EL (cell line): ENCODE data around the gene CACNB3.
A peak's percentile ranks its signal among the peaks of the same experiment; 100 is the strongest.

Source experiments
- DNase-seq: peaks from one replicate; pipeline ENCODE4 v3.0.0-alpha.2; 2016

Gene CACNB3

DNA sequence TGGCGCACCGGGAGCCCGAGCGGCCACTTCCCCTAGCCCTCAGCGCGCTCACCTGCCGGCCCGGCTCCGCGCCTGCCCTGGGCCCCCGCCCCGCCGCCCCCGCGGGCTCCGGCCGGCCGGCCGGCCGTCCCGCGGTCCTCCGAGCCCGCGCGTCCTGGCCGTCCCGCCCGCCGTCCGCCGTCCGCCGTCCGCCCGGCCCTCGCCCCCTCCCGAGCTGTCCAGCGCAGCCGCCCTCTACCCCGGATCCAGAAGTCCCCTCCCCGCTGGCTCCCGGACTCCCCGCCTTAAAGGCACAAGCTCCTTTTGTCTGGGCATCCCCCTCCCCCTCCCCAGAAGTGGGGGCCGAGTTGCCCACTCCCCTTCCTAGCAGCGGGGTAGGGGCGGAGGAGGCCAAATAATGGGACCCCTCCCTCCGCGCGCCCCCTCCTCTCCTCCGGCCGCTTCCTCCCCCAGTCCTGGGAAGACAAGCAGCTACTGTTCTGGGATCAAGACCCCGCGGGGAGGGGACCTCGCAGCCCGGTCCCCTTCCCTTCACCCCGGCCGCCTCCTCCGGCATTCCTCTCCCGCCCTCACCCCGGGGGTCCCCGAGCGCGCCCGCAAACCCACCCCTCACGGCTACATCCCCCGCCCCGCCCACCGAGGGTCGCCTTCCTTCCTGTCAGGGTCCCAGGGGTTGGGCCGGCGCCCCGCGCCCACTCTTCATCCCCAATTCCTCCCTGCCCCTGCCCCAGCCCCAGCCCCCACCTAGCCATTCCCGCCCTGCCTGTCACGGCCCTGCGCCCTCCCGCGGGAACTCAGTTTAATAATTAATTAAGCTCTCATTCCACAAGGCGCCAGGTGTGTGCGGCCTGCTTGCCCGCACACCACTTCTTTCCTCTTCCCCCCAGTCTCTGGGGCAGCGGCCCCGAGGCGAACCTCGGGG lies 29.2 kb upstream of the CACNB3 start, which contains the start of gene ADCY6:
TSS of gene ADCY6 (minus strand) at position 236 of the 922 bp plus-strand sequence. CDS start 5,655 bp downstream, outside the sequence.
- DNase-seq, result peak; percentile 63

DNA sequence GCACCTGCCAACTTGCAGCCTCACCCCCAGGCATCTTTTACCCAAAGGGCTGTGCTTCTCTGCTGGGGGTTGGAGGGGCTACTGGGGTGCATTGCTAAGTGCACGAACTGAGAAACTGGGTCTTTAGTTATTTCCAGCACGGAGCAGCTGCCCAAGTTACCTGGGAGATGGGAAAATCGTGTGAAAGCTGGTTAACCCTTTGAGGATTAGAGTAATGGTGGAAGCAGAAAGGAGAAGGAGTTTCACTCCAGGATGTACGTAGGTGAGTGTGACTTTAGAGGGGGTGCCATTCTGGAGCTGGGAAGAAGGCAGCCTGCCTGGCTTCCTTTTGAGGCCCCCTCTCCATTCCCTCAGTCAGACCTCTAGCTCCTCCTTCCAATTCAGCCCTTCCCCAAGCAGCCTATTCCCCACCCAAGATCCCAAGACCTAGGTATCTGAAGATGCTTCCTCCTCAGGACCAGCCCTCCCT lies 28.4 kb upstream of the CACNB3 start:
- DNase-seq, result no peak

DNA sequence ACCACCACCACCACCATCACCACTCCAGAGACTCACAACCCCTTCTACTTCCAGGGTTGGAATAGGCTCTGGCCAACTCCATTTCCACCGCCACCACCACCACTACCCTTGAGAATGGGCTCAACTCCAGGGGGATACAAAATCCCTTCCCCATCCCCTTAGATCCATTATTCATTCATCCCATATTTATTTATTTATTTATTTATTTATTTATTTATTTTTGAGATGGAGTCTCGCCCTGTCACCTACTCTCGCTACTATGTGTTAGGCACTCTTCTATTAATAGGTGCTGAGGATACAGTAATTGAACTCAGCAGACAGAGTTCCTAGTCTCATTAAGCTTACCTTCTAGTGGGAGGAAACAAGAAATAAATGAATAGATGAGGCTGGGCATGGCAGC lies 24.6 kb upstream of the CACNB3 start:
- DNase-seq, result no peak

DNA sequence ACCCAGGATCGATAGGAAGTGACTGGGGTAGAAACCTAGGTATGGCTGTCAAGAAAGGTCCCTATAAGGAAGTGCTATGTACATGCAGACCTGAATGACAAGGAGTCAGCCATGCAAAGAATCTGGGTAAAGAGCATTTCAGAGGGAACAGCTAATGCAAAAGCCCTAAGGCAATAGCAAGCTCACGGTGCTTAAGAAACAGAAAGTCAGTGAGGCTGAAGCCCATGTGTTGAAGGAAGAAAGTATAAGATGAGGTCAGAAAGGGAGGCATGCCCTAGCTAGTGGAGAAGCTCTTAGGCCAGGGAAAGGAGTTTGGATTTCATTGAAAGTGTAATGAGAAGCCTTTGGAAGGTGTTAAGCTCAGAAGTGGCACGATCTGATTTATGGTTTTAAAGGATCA lies 23.4 kb upstream of the CACNB3 start:
- peak; percentile 87 for DNase-seq

DNA sequence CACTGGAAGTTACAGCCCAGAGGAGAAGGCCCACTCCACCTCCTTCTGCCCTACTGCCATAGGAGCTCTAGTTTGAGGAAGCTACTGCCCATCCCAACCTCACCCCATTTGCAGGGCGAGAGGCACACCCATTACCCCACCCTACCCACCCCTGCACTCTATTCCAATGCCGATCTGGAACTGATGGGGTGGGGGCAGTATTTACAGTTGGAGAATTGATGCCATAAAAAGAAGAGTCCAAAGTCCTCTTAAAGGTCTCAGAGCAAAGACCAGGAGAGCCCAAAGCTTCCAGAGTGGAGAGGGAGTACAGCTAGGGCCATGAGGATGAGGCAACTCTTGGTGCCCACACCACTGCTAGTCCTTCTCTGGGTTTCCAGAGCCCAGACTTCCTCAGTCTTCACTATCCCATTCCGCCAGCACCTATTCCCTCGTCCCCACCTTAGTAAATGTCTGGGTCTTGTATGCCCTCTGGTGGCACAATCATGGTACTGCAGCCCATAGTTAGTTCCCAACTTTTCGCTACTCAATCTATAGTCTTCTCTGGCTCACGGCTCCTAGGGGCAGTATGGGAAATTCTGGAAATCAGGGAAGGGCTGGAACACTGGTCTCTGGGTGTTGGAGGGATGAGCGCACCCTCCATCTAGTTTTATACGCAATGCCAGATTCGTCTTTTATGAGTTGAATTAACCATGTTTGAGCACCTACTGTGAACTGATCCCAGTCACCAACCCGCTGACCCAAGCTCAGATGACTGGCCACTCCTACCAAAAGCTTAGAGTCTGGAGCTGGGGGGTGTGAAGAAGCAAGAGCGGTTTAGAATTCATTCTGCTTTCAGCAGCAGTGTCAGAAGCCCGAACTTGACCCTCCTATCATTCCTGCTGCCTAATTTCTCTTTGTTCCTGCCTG lies 22.5 kb upstream of the CACNB3 start:
- DNase-seq, result peak; percentile 82

DNA sequence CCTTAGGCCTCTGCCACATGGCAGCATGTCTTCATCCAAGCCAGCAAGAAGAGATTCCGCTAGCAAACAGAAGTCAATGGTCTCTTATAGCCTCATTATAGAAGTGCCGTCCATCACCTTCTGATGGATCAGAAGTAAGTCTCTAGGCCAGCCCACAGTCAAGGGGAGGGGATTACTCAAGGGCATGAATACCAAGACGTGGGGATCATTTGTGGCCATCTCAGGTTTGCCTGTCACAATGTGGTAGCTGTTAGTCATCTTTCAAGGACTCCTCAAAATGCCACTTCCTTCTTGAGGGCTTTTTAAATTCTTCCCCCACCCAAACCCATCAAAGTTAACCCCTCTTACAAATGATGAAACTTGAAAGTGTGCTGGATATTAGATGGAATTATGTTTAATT lies 21.3 kb upstream of the CACNB3 start:
- no peak for DNase-seq

DNA sequence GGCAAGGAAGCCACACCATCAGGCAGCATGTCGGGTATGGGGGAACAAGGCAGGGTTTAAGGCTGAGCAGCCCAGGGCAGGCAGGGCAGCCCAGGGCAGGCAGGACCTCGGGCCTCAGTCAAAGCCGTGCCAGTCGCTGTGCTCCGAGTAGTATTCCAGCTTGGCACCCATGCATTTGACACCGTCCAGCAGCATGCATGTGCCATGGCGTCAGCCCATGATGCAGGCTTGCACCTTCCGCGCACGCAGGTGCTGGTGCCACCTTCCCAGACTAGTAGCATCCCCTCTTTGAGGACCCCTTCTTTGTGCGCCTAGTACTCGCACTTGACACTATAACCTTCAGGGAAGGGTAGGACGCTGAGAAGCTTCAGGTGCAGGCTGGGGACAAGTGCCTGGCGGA lies 17.8 kb upstream of the CACNB3 start:
- DNase-seq, result no peak

DNA sequence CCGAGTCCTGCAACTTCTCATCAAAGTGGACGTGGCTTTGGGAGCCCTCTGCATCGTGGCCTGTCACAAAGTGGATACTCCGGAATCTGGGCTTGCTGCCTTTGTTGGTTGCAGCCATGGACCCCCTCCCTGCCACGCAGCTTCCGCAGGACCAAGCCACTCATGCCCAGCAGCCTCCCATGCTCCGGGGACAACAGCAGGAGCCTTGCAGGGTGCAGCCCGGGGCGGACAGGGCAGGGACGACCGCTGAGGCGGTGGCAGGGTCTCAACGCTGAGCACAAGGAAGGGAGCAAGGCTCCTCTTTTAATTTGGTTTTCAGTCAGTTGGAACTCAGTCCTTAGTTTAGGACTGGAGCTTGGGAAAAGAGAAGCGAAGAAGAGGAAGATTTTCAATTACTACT lies 17.3 kb upstream of the CACNB3 start:
- no peak for DNase-seq

DNA sequence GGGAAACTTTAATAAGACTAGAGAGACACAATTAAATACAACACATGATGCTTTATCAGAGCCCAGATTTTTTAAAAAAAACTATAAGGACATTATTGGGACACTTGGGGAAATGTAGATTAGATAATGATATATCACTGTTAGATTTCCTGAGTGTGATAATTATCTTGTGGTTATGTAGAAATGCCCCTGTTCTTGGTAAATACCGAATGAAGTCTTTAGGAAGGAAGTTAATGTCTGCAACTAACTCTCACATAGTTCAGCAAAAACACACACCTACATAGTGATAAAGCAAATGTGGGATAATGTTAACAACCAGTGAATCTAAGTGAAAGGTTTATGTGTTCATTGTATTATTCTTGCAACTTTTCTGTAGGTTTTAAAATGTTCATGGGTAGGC lies 14.6 kb upstream of the CACNB3 start:
- DNase-seq, result no peak

DNA sequence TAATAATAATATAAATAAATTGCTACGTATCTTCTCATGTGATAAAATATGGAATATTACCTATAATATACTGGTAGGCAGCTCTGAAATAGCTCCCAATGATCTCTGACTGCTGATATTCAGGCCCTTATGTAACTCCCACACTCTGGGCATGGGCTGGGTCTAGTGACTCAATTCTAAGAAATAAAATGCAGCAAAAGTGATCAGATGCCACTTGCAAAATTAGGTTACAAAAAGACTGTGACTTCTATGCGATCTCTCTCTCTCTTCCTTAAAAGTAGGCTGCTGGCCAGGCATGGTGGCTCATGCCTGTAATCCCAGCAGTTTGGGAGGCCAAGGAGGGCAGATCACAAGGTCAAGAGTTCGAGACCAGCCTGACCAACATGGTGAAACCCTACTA lies 10.3 kb upstream of the CACNB3 start:
- DNase-seq, result no peak

DNA sequence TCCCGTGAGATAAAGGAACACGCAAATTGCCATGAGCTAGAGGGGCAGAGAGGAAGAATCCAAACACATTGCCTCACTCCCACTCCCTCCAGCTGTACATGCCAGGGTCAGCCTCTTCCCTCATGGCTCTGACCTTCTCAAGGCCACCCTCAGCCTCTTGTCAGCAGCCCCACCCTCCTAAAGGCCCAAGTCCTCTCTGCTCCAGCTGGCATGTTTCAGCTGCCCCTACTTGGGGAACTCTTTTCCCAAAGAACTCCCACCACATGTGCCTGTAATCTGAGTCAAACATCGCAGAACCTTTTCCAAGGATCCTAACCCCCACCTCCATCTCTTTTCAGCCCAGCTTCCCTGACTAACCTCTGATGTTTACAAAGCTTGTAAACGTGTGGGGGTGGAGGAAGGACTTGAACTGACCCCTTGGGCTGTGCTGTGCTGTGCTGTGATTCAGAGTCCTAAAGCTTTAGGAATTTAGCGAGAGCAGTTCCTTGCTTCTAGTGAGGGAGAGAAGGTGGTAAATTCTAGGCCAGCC lies 7.3 kb upstream of the CACNB3 start:
- DNase-seq, result peak; percentile 93

DNA sequence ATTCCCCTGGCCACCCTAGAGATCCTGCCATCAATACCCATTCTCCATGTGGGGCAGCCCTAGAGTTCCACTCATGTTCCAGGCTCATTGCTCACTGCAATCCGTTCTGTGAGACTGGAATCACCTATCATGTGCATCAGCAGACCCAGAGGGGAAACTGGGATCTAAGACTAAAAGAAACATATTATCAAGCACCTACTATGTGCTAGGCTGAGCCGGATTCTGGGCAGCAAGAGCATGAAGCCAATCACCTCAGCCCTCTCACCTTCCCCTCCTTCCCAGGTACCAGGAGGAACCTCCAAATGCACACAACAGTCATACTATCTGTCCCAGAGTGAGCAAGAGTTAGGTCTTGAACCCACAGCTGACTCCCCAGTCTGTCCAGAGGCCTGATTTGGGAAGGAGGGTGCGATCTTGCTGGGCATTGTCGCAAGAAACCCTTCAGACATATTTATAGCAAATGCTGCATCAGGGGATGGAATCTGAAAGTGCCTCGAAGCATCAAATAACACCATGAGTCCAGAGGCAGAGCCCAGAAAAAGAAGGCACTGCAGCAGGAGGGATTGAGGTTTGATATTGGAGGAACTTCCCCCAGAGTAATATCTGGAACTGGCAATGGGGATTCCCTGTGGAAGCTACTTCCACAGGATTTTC lies 6.7 kb upstream of the CACNB3 start:
- DNase-seq, result no peak

DNA sequence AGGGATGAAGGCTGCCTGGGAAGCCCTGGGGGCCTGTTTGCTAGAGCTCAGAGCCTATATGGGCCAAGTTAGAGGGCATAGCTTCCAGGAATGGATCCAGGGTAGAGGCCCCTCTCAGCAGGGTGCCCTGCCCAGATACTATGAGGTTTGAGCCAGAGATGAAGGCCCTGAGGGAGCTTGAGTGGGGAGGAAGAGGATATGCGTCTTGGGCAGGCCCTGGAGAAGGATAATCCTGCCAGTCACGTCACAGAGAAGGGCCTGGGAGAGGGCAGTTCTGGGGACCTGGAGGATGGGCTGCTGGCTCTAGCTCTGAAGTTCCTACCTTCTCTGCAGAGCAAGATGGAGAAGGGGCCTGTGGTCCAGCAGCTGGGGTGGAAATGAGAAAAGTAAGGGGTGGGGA lies 5.9 kb upstream of the CACNB3 start:
- peak; percentile 40 for DNase-seq

DNA sequence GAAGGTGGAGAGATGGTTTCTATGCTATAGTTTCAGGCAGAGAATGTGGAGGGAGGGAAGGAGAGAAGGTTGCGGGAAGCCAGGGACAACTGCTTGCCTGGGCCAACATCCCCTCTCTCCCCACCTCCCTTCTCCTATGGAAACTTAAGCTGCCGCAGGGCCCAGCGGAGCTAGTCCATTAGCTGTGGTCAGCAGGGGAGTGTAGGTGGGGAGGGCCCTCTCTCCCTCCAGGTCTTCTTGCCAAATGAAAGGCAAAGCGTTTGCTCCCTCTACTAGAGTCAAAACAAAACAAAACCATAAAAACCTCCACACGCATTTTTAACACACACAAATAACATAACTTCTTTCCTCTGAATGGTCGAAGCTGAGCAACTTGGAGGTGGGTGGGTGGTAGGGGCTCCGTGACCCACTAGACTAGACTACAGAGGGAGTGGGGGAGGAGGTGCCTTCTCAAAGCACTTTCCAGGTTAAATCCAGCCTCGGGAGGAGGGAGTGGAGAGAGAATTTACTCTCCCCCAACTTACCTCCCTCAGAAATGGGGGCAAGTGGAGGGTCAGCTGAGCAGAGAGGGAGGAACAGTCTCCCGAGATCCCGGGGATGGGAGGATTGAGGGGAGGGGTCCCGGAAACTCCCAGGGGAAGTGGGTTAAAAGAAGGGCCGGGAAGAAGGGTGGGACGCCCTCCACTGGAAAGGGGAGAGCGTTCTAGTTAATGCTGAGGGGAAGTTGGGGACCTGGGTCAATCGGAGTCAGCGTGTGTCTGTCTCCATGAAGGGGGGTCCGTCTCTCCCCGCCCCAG lies 4.6 kb upstream of the CACNB3 start:
- no peak for DNase-seq

DNA sequence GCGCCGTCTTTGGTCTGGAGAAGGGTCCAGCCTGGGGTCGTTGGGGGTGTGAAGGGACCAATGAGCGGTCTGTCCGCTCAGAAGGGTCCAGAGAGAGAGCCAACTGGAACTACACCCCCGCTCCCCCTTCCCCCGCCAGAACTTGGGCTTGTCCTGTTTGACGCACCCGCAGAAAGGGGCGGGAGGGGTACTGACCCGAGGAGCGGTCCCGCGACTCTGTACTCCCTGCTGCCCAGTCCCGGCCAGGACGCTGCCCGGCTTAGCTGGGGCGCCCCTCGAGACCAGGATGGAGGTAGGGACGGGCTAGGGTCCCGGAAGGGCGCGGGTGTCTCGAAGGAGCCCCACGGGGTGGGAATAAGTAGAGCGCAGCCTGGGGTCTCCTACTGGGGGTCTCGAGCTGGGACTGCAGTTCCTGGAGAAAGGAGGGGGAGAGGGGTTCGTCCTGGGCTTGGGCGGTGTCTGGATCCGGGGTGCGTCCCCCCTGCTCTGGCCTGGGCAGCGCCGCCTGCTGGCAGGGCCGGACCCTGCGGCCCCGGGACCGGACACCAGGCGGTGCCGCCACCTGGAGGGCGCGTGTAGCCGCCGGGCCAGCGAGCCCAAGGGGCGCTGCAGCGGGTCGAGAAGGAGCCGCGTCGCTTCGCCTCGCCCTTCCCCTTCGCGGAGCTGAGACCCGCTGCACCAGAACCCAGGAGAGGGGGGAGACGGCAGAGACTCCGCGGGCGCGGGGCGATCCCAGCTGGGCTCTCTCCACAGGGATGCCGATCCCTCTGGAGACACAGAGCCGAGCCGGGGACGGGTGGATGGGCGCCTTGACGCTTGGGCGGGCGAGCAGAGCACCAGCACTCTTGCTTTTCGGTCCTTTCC lies 3.8 kb upstream of the CACNB3 start:
- DNase-seq, result peak; percentile 82

DNA sequence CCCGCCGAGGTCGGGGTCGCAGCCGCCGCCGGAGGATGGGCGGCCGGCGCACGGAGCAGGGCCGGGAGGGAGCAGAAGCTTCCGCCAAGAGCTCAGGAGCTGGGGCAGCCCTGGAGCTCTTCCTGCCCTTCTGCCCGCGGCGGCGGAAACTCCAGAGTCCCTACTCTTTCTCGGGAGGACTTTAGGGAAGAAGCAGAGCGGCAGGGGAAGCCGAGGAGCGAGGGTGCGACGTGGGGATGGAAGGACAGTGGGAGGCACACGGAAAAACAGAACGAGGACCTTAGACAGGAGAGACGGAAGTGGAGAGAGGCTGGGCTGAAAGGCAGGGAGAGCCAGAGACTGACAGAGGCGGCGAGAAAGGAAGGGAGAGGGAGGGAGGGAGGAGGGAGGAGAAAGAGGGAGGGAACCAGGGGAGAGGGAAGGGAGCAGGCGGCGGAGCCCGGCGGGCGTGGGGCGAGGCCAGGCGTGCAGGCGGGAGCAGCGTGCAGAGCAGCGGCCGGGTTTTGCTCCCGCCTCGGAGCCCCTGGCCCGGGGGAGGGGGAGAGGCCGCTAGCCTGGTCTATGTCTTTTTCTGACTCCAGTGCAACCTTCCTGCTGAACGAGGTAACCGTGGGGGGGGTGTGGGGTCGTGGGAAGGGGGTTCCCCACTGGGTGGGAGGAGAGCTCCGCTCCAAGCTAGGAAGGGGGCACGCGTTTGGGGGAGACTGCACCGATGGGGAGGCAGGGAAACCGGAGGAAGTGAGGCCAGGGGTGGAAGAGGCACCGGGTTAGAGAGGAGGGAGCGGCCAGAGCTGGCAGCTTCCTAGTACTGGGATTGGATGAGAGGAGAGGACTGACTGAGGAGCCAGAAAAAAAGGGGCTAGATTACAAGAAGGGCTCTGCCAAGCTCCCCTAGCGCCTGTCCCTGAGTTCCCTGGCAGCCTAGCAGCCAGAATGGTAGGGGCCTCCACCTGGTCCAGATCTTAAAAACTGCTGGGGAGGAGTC lies 2.9 kb upstream of the CACNB3 start:
- DNase-seq, result peak; percentile 88

DNA sequence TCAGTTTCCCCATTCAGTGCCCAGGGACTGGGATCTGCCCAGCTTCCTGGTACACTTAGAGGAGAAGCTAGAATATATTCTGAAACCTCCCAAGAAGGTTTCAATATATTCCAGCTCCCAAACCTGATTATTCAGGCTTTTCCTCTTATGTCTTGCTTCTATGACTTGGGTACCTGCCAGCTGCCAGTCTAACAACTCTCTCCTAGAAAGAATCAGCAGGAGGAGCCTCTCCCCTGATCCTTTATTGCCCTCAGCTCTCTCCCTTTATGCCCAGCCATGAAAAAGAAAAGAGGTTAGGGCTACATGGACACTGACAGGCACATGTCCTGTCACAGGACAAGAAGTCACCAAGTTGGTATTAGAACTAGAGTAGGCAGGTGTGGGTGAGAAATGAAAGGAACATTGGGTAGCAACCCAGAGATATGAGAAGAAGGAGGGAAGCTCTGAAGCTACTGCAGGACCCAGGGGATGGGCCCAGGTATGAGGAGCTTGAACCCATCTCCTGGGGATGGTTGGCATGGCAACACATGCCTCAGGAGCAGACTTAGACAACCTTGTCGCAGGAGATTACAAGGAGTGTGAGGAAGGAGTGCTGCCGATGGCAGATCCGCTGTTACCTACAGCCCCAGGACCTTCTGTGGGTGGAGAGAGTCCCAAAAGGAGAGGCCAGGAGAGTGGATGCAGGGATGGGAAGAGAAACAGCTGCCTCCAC lies 2.0 kb upstream of the CACNB3 start:
- no peak for DNase-seq

DNA sequence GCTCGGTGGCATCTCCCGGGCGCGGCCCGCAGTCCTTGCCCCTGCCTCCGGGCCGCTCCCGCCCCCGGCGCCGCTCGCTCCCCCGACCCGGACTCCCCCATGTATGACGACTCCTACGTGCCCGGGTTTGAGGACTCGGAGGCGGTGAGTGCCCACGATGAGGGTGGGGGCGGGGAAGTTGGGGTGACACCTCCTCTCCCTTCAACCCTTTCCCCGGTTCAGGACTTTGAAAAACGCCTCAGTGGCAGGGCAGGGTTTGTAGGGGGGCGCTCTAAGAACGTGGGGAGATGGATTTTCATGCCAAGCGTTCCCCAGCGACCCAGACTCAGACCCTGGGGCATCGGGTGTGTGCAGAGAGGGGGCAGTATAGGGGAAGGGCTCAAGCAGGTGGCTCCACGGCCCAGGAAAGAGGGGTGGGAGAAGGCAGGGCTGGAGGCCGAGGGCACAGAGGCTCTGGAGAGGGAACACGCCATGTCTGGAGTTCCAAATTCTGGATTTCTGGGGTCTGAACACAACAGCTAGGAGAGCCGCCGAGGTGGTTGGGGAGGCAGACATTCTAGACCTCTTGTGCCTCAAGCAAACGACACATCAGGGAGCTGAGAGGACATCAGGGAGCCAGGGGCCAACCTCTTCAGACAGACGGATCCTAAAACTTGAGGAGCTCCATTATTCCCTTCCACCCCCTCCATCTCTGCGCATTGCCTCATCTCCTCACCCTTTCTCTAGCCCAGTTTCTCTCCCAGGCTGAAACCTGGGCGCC lies 715 bp downstream of the CACNB3 start:
- DNase-seq, result peak; percentile 28
